GM12891 (cell line): ENCODE results near the gene RYR1.

Experiments used
- POLR2A ChIP-seq: IDR thresholded peaks from 2 replicates; pipeline ENCODE4 v1.6.1; 2011; ENCODE audit warnings: low read depth, low read length, control low read depth
- POLR2AphosphoS5 ChIP-seq: IDR thresholded peaks from 2 replicates; pipeline ENCODE4 v1.6.1; 2011; ENCODE audit warnings: low read depth, low read length, control low read depth
- TAF1 ChIP-seq: IDR thresholded peaks from 2 replicates; pipeline ENCODE4 v1.6.1; 2011; ENCODE audit warnings: low read depth, low read length, control low read depth

GRCh38 chr19:38626401-38626800 is 192.9 kb downstream of the RYR1 start:
- TF ChIP-seq POLR2AphosphoS5 (no peak), TAF1 (no peak), POLR2A (no peak)
